Caco-2 (cell line): ENCODE results near the gene PPP1R15B. TPM values are rescaled to one million over a fixed set of nuclear protein-coding genes. Genes with fewer than 3 reads are reported as not detected.

Experiments used
- BruUV-seq: library from RNA; stranded (reverse); fragments of 400-500 nt; replicated peaks from 2 replicates; lab custom pipeline; 2021; lab: Mats Ljungman, UMichigan
- CTCF ChIA-PET: fragments of 300-600 bp; sonication (Branson Sonifier 250); formaldehyde crosslinking; loops from one replicate; lab custom pipeline; 2022; ENCODE audit warnings: antibody characterized with exemption; lab: Charles Lee
- POLR2A ChIA-PET: fragments of 300-600 bp; sonication (Branson Sonifier 250); formaldehyde crosslinking; loops from one replicate; lab custom pipeline; 2022; ENCODE audit warnings: antibody characterized with exemption; lab: Charles Lee
- DNase-seq, 2 experiments: peaks; one replicate each; pipeline versions ENCODE4 v3.0.0 to v3.0.0-alpha.2; 2020 to 2022
- H3K27me3 ChIP-seq: replicated peaks from 2 replicates; pipeline ENCODE4 v1.6.0; 2011; ENCODE audit warnings: low read length; ENCODE audit not compliant: control insufficient read depth, insufficient read depth
- H3K36me3 ChIP-seq: 2 replicates; pipeline ENCODE4 v1.5.1; 2011; ENCODE audit warnings: low read length; ENCODE audit not compliant: control insufficient read depth, insufficient read depth
- H3K4me1 ChIP-seq: fragments of 250-450 bp; sonication (Bioruptor Pico); 2 replicates; pipeline ENCODE4 v1.5.1; 2020; ENCODE audit warnings: mild to moderate bottlenecking
- H3K4me3 ChIP-seq: 2 replicates; pipeline ENCODE4 v1.5.1; 2011; ENCODE audit warnings: low read depth, mild to moderate bottlenecking, control low read depth, low read length
- H3K9me3 ChIP-seq: fragments of 250-450 bp; sonication (Bioruptor Pico); 2 replicates; pipeline ENCODE4 v1.5.1; 2020; ENCODE audit warnings: mild to moderate bottlenecking, moderate library complexity
- H3K27ac Mint-ChIP-seq: one replicate; pipeline ENCODE4 v1.8.0; 2022; ENCODE audit warnings: mixed read lengths; ENCODE audit not compliant: unreplicated experiment
- H3K27me3 Mint-ChIP-seq: one replicate; pipeline ENCODE4 v1.8.0; 2022; ENCODE audit warnings: mixed read lengths; ENCODE audit not compliant: insufficient read depth, unreplicated experiment
- H3K36me3 Mint-ChIP-seq: one replicate; pipeline ENCODE4 v1.8.0; 2022; ENCODE audit warnings: mild to moderate bottlenecking, mixed read lengths; ENCODE audit not compliant: insufficient read depth, unreplicated experiment
- H3K4me1 Mint-ChIP-seq: one replicate; pipeline ENCODE4 v1.8.0; 2022; ENCODE audit warnings: low read depth, mixed read lengths; ENCODE audit not compliant: unreplicated experiment
- H3K4me3 Mint-ChIP-seq: one replicate; pipeline ENCODE4 v1.8.0; 2022; ENCODE audit warnings: mild to moderate bottlenecking, moderate library complexity, mixed read lengths; ENCODE audit not compliant: unreplicated experiment
- H3K9me3 Mint-ChIP-seq: one replicate; pipeline ENCODE4 v1.8.0; 2022; ENCODE audit warnings: mixed read lengths; ENCODE audit not compliant: unreplicated experiment
- intact Hi-C: fragments of 100-400 bp; cut with micrococcal nuclease; formaldehyde crosslinking; loops from one replicate; pipeline ENCODE4 v1.10.0; 2022; ENCODE audit not compliant: unreplicated experiment
- total RNA-seq: library from RNA; stranded (reverse); gene quantifications from 2 replicates; pipeline ENCODE4 v1.2.3, GENCODE V29; 2022
- TF ChIP-seq, protein P1 (sequence below), 2 experiments: fragments of 200-600 bp in 1 of 2; IDR thresholded peaks; 1 replicate in 1 of 2; 2 replicates in 1 of 2; pipeline versions ENCODE4 v1.5.1 to v1.8.0; 2011 to 2022; ENCODE audit warnings: antibody characterized with exemption in 1 of 2, control low read depth in 1 of 2, inconsistent platforms in 1 of 2, low read depth in 1 of 2, low read length in 1 of 2, mild to moderate bottlenecking in 1 of 2, moderate library complexity in 1 of 2; ENCODE audit not compliant: insufficient read depth in 1 of 2, severe bottlenecking in 1 of 2, unreplicated experiment in 1 of 2

Gene PPP1R15B
- total RNA-seq, 1 experiment from 2014 or later: 48.4 TPM

DNA sequence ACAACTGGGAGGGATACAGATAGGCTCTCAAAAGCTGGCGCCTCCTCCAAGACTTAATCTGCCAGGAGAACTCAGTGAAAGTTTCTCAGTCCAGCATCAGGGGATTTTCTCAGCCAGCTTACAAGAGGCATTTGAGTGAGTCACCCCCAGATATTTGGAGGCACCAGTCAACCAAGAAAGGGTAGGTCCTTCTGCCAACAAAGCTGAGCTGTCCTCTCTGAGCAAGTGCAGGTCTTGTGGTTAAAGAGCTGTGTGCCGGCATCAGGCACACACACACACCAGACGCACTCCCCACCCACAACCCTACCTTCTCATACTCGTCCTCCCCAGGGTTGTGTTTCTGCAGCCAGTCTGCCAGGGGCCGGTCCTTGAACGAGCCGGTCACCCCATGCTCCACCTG lies 27.0 kb upstream of the PPP1R15B start:
- Histone ChIP-seq H3K27me3 (no peaks in the 10 kb centered on the region), H3K4me3 (no peak overlapping the region), H3K36me3 (peaks cover 3% of the 10 kb centered on the region), H3K4me1 (no peaks in the 10 kb centered on the region), H3K9me3 (no peaks in the 10 kb centered on the region)
- CTCF ChIA-PET: no interaction called here
- POLR2A ChIA-PET: no interaction called here
- H3K36me3 Mint-ChIP-seq: peaks cover 37% of the 10 kb centered on the region
- H3K4me1 Mint-ChIP-seq: no peaks in the 10 kb centered on the region
- no peaks in the 10 kb centered on the region for H3K27me3 Mint-ChIP-seq
- TF ChIP-seq, protein P1, sequence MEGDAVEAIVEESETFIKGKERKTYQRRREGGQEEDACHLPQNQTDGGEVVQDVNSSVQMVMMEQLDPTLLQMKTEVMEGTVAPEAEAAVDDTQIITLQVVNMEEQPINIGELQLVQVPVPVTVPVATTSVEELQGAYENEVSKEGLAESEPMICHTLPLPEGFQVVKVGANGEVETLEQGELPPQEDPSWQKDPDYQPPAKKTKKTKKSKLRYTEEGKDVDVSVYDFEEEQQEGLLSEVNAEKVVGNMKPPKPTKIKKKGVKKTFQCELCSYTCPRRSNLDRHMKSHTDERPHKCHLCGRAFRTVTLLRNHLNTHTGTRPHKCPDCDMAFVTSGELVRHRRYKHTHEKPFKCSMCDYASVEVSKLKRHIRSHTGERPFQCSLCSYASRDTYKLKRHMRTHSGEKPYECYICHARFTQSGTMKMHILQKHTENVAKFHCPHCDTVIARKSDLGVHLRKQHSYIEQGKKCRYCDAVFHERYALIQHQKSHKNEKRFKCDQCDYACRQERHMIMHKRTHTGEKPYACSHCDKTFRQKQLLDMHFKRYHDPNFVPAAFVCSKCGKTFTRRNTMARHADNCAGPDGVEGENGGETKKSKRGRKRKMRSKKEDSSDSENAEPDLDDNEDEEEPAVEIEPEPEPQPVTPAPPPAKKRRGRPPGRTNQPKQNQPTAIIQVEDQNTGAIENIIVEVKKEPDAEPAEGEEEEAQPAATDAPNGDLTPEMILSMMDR (IDR thresholded peaks at IDR 0.05; ENCODE audit: insufficient read depth in 1 of 2, low read depth in 1 of 2, low read length in 1 of 2, severe bottlenecking in 1 of 2, unreplicated experiment in 1 of 2): no peak
- BruUV-seq: no TSS peak
- H3K4me3 Mint-ChIP-seq: no peak overlapping the region
- intact Hi-C loops: no loop called here
- no peak for DNase-seq
- H3K27ac Mint-ChIP-seq: no peak overlapping the region
- no peaks in the 10 kb centered on the region for H3K9me3 Mint-ChIP-seq

DNA sequence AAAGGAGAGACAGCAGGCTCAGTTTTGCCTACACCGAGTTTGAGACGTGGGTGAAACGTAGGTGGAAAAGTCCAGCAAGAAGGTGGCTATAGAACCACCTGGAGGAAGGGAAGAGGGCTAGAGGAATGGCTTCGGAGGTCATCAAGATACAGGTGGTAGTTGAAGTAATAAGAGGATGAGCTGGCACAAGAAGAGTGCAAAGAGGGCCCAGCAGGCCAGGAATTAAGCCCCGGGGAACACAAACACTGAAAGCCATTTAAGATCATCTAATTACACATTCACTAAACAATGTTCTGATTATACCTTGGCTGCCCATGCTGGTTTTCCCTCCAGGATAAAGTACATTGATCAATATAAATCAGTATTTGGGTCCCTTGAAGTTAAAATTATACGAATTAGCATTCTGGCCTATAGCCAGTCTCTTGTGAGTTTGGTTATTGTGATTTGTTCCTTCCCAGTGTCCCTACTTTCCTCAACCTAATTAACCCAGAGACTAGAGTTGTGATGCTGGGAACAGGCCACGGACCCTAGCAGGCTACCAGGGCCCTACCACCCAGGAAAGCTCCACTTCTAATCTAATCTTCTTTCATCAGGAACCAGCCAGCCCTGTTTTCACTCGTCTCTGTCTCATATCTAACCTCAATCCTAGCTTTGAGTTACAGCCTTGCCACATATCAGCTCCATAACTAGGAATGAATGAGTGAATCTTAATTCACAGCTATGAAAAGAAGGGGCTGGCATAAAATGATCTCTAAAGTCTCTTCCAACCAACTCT lies 26.4 kb upstream of the PPP1R15B start:
- Histone ChIP-seq H3K4me3 (no peak overlapping the region), H3K27me3 (no peaks in the 10 kb centered on the region), H3K4me1 (no peaks in the 10 kb centered on the region), H3K9me3 (no peaks in the 10 kb centered on the region), H3K36me3 (peaks cover 7% of the 10 kb centered on the region)
- Mint-ChIP-seq H3K27me3 (no peaks in the 10 kb centered on the region), H3K9me3 (no peaks in the 10 kb centered on the region), H3K4me3 (no peak overlapping the region), H3K4me1 (no peaks in the 10 kb centered on the region), H3K27ac (no peak overlapping the region), H3K36me3 (peaks cover 31% of the 10 kb centered on the region)
- TF ChIP-seq, protein P1 (IDR thresholded peaks at IDR 0.05; ENCODE audit: insufficient read depth in 1 of 2, low read depth in 1 of 2, low read length in 1 of 2, severe bottlenecking in 1 of 2, unreplicated experiment in 1 of 2): no peak
- no peak for DNase-seq
- no TSS peak for BruUV-seq
- ChIA-PET POLR2A (no interaction called here), CTCF (interaction anchor here (0.6 kb wide), 2 partner anchors 8 to 65 kb away, joined by 3 read pairs; no protein-coding TSS in a partner anchor)
- intact Hi-C loops: no loop called here

DNA sequence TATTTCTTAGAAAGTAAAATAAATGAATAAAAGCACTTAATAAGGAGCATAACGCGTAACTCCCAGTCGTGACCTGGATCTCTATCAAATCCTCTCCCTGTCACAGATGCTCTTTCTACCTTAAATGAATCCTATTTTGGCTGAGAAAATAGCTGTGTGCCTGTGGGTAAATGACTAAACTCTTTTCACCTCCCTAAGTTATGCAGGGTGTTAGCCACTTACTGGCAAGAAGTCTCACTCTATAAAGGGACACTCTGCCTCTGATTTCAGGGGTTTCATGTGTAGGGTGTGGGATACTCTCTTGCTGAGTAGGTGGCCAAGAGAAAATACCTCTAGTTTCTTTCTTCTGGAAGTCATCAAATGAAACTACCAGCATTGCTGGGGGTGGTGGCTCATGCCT lies 24.3 kb upstream of the PPP1R15B start:
- Histone ChIP-seq H3K4me1 (peaks cover 5% of the 10 kb centered on the region; the same call in 1 of the 2 replicates), H3K4me3 (no peak overlapping the region), H3K36me3 (peaks cover 7% of the 10 kb centered on the region), H3K27me3 (no peaks in the 10 kb centered on the region), H3K9me3 (no peaks in the 10 kb centered on the region)
- Mint-ChIP-seq H3K36me3 (peaks cover 33% of the 10 kb centered on the region), H3K9me3 (no peaks in the 10 kb centered on the region), H3K27ac (no peak overlapping the region), H3K27me3 (no peaks in the 10 kb centered on the region), H3K4me3 (no peak overlapping the region), H3K4me1 (peaks cover 7% of the 10 kb centered on the region)
- DNase-seq: no peak
- TF ChIP-seq, protein P1 (IDR thresholded peaks at IDR 0.05; ENCODE audit: insufficient read depth in 1 of 2, low read depth in 1 of 2, low read length in 1 of 2, severe bottlenecking in 1 of 2, unreplicated experiment in 1 of 2): no peak
- BruUV-seq: no TSS peak
- POLR2A ChIA-PET: no interaction called here
- intact Hi-C loops: no loop called here
- CTCF ChIA-PET: interaction anchor here (0.8 to 1.2 kb wide), 5 partner anchors 9 to 67 kb away, joined by 3 to 8 read pairs (median 3); partner anchors contain the start of gene PIK3C2B
